ENCODE measurements around the gene CAD.

DNA sequence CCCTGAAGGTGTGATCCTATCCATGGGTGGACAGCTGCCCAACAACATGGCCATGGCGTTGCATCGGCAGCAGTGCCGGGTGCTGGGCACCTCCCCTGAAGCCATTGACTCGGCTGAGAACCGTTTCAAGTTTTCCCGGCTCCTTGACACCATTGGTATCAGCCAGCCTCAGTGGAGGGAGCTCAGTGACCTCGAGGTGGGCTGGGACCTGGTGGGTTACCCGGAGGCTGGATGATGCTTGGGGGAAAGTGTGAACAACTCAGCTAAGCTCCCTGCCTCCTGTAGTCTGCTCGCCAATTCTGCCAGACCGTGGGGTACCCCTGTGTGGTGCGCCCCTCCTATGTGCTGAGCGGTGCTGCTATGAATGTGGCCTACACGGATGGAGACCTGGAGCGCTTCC is 16.2 kb downstream of the CAD start:
- TF ChIP-seq, protein P1, sequence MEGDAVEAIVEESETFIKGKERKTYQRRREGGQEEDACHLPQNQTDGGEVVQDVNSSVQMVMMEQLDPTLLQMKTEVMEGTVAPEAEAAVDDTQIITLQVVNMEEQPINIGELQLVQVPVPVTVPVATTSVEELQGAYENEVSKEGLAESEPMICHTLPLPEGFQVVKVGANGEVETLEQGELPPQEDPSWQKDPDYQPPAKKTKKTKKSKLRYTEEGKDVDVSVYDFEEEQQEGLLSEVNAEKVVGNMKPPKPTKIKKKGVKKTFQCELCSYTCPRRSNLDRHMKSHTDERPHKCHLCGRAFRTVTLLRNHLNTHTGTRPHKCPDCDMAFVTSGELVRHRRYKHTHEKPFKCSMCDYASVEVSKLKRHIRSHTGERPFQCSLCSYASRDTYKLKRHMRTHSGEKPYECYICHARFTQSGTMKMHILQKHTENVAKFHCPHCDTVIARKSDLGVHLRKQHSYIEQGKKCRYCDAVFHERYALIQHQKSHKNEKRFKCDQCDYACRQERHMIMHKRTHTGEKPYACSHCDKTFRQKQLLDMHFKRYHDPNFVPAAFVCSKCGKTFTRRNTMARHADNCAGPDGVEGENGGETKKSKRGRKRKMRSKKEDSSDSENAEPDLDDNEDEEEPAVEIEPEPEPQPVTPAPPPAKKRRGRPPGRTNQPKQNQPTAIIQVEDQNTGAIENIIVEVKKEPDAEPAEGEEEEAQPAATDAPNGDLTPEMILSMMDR (IDR thresholded peaks at IDR 0.05; ENCODE audit: poor library complexity, severe bottlenecking) = no peak
- no peak for TF ChIP-seq EZH2 (IDR thresholded peaks at IDR 0.05; ENCODE audit: borderline replicate concordance, insufficient read depth, low read length, poor library complexity, severe bottlenecking)
- TF ChIP-seq EP300 (conservative IDR thresholded peaks at IDR 0.05; ENCODE audit: poor library complexity, severe bottlenecking) = no peak
- TF ChIP-seq POLR2AphosphoS5 (IDR thresholded peaks at IDR 0.05) = no peak
- no peak for TF ChIP-seq TAF1 (IDR thresholded peaks at IDR 0.05; ENCODE audit: low read depth)
- no peak for TF ChIP-seq SMC3 (conservative IDR thresholded peaks at IDR 0.05; ENCODE audit: poor library complexity)
- TF ChIP-seq, protein P2, sequence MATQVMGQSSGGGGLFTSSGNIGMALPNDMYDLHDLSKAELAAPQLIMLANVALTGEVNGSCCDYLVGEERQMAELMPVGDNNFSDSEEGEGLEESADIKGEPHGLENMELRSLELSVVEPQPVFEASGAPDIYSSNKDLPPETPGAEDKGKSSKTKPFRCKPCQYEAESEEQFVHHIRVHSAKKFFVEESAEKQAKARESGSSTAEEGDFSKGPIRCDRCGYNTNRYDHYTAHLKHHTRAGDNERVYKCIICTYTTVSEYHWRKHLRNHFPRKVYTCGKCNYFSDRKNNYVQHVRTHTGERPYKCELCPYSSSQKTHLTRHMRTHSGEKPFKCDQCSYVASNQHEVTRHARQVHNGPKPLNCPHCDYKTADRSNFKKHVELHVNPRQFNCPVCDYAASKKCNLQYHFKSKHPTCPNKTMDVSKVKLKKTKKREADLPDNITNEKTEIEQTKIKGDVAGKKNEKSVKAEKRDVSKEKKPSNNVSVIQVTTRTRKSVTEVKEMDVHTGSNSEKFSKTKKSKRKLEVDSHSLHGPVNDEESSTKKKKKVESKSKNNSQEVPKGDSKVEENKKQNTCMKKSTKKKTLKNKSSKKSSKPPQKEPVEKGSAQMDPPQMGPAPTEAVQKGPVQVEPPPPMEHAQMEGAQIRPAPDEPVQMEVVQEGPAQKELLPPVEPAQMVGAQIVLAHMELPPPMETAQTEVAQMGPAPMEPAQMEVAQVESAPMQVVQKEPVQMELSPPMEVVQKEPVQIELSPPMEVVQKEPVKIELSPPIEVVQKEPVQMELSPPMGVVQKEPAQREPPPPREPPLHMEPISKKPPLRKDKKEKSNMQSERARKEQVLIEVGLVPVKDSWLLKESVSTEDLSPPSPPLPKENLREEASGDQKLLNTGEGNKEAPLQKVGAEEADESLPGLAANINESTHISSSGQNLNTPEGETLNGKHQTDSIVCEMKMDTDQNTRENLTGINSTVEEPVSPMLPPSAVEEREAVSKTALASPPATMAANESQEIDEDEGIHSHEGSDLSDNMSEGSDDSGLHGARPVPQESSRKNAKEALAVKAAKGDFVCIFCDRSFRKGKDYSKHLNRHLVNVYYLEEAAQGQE (IDR thresholded peaks at IDR 0.05; ENCODE audit: borderline replicate concordance) = no peak
- no peak for TF ChIP-seq RAD21 (conservative IDR thresholded peaks at IDR 0.05)

All from neural cell (in vitro differentiated cells).